ENCODE measurements around the gene FAM47E. TPM values are rescaled to one million over a fixed set of nuclear protein-coding genes. Genes with fewer than 3 reads are reported as not detected.

FAM47E gene
- total RNA-seq, 1 experiment from 2014 or later, result 2.0 TPM

- H2BK15ac ChIP-seq (ENCODE audit: low read depth, low read length), result no peak overlapping the region
- no peaks in the 10 kb centered on the region for H4K20me1 ChIP-seq (ENCODE audit: control insufficient read depth, insufficient read depth, insufficient read length)
- no peak overlapping the region for H3K18ac ChIP-seq (ENCODE audit: insufficient read length, low read depth, low read length)
- no peak overlapping the region for H3K4me3 Mint-ChIP-seq
- H3K4me1 ChIP-seq (ENCODE audit: insufficient read depth, low read length), result peaks cover 2% of the 10 kb centered on the region; the same call in 1 of the 2 replicates
- no peak overlapping the region for H3K23ac ChIP-seq (ENCODE audit: insufficient read length, low read depth, low read length)
- no peak overlapping the region for H3K14ac ChIP-seq (ENCODE audit: insufficient read depth, low read length)
- no peak overlapping the region for H2BK12ac ChIP-seq (ENCODE audit: insufficient read length, low read depth, low read length)
- no peaks in the 10 kb centered on the region for H3K9me3 Mint-ChIP-seq
- H2BK20ac ChIP-seq (ENCODE audit: low read depth, low read length, poor library complexity, severe bottlenecking), result no peak overlapping the region
- H4K5ac ChIP-seq (ENCODE audit: insufficient read length, low read depth, low read length), result no peak overlapping the region
- no peak overlapping the region for H2BK120ac ChIP-seq (ENCODE audit: low read depth, low read length, poor library complexity, severe bottlenecking)
- H3T11ph ChIP-seq (ENCODE audit: low read length), result no peak overlapping the region
- H2BK5ac ChIP-seq (ENCODE audit: insufficient read length, low read length), result no peak overlapping the region
- H3K4me1 Mint-ChIP-seq, result peaks cover 17 to 18% of the 10 kb centered on the region in 2 experiments
- H4K8ac ChIP-seq (replicated peaks; ENCODE audit: insufficient read length, low read depth, low read length), result no peak overlapping the region
- no peak overlapping the region for H3K9ac ChIP-seq (ENCODE audit: extremely low read depth, insufficient read length, low read length)
- no peak for DNase-seq
- H3K79me1 ChIP-seq (ENCODE audit: insufficient read depth, low read depth, low read length, poor library complexity, severe bottlenecking), result no peaks in the 10 kb centered on the region
- H2AFZ ChIP-seq (ENCODE audit: low read length), result no peak overlapping the region
- WGBS (ENCODE audit: extremely low coverage, insufficient read length, low lambda C conversion rate), result no CpG with 5 or more reads among the region's 6 CpGs
- H4K91ac ChIP-seq (ENCODE audit: insufficient read length, low read depth, low read length), result no peak overlapping the region
- no peak for TF ChIP-seq CTCF (conservative IDR thresholded peaks at IDR 0.05)
- no peak overlapping the region for H2AK5ac ChIP-seq (ENCODE audit: insufficient read length, low read length)
- H3K4me2 ChIP-seq (ENCODE audit: insufficient read depth, insufficient read length, low read length), result no peak overlapping the region
- H3K56ac ChIP-seq (ENCODE audit: insufficient read length, low read depth, low read length), result no peak overlapping the region
- no peak overlapping the region for H3K4ac ChIP-seq (ENCODE audit: low read depth, low read length)
- peaks cover 57% of the 10 kb centered on the region for H3K27me3 Mint-ChIP-seq (ENCODE audit: low read depth)
- H3K9me3 ChIP-seq (ENCODE audit: control insufficient read depth, low read depth, low read length), result no peaks in the 10 kb centered on the region
- no peak overlapping the region for H3K27ac ChIP-seq (ENCODE audit: insufficient read length, low read depth, low read length)
- H3K27ac Mint-ChIP-seq, result no peak overlapping the region
- no peaks in the 10 kb centered on the region for H3K36me3 Mint-ChIP-seq (ENCODE audit: insufficient read depth in 1 of 3, low read depth in 3 of 3)
- H3K23me2 ChIP-seq (ENCODE audit: insufficient read length, low read depth, low read length, poor library complexity, severe bottlenecking), result peaks cover 7% of the 10 kb centered on the region
- no peaks in the 10 kb centered on the region for H3K79me2 ChIP-seq (ENCODE audit: insufficient read depth, low read length)
- H3K27me3 ChIP-seq (ENCODE audit: insufficient read depth, low read length), result no peaks in the 10 kb centered on the region
These were observed 2.0 kb downstream of the FAM47E start for GRCh38 chr4:76253511-76253910.

All from H9 (cell line).